IMR-90 (cell line): Measurements from ENCODE around the gene IL1R2. TPM values are rescaled to one million over a fixed set of nuclear protein-coding genes. Genes with fewer than 3 reads are reported as not detected.
A peak's percentile ranks its signal among the peaks of the same experiment; 100 is the strongest.

ENCODE experiments used
- ATAC-seq: fragments of 200-7000 bp; cut with Tn5 transposase; 2 replicates; pipeline ENCODE4 v1.9.1; 2020; ENCODE audit warnings: low read depth, mild to moderate bottlenecking, moderate library complexity
- BruUV-seq: library from RNA; stranded (reverse); fragments of 400-500 nt; replicated peaks from 2 replicates; lab custom pipeline; 2021; lab: Mats Ljungman, UMichigan
- CTCF ChIA-PET: fragments of 300-600 bp; formaldehyde crosslinking; extraction: SDS; loops from one replicate; lab custom pipeline; 2021; ENCODE audit warnings: antibody characterized with exemption; lab: Yijun Ruan, JAX
- POLR2A ChIA-PET: fragments of 300-600 bp; sonication (Branson Sonifier 250); formaldehyde crosslinking; loops from one replicate; lab custom pipeline; 2022; ENCODE audit warnings: antibody characterized with exemption; ENCODE audit not compliant: unreplicated experiment; lab: Charles Lee
- DNase-seq: peaks from one replicate; pipeline ENCODE4 v3.0.0; 2013
- H2AFZ ChIP-seq: replicated peaks from 2 replicates; pipeline ENCODE3; 2013; ENCODE audit warnings: low read length, mild to moderate bottlenecking; ENCODE audit not compliant: poor library complexity
- H2AK5ac ChIP-seq: 2 replicates; pipeline ENCODE4 v1.6.1; 2013; ENCODE audit warnings: low read depth, low read length, inconsistent platforms
- H2AK9ac ChIP-seq: replicated peaks from 2 replicates; pipeline ENCODE3; 2013; ENCODE audit warnings: mild to moderate bottlenecking, low read depth, low read length, moderate library complexity; ENCODE audit not compliant: poor library complexity
- H2BK120ac ChIP-seq: 2 replicates; pipeline ENCODE4 v1.6.1; 2013; ENCODE audit warnings: low read depth, low read length, inconsistent platforms
- H2BK15ac ChIP-seq: 3 replicates; pipeline ENCODE4 v1.6.1; 2013; ENCODE audit warnings: low read depth, low read length, inconsistent platforms
- H2BK20ac ChIP-seq: 2 replicates; pipeline ENCODE4 v1.6.1; 2013; ENCODE audit warnings: low read depth, mild to moderate bottlenecking, inconsistent platforms, low read length, moderate library complexity
- H2BK5ac ChIP-seq: 2 replicates; pipeline ENCODE4 v1.6.1; 2013; ENCODE audit warnings: mild to moderate bottlenecking, low read depth, low read length, inconsistent platforms; ENCODE audit not compliant: poor library complexity, severe bottlenecking
- H3K14ac ChIP-seq: replicated peaks from 2 replicates; pipeline ENCODE4 v1.6.1; 2013; ENCODE audit warnings: low read depth, low read length, inconsistent platforms
- H3K18ac ChIP-seq: 2 replicates; pipeline ENCODE4 v1.6.1; 2013; ENCODE audit warnings: low read depth, low read length, control low read depth
- H3K23ac ChIP-seq: 2 replicates; pipeline ENCODE4 v1.6.1; 2013; ENCODE audit warnings: low read depth, low read length, inconsistent platforms
- H3K27ac ChIP-seq: 2 replicates; pipeline ENCODE4 v1.5.1; 2013; ENCODE audit warnings: mild to moderate bottlenecking, control low read depth, low read length; ENCODE audit not compliant: insufficient read depth
- H3K27me3 ChIP-seq: 2 replicates; pipeline ENCODE4 v1.6.1; 2013; ENCODE audit warnings: low read length; ENCODE audit not compliant: control insufficient read depth, insufficient read depth
- H3K36me3 ChIP-seq: 2 replicates; pipeline ENCODE4 v1.6.1; 2013; ENCODE audit warnings: low read length, mixed read lengths; ENCODE audit not compliant: control insufficient read depth, insufficient read depth
- H3K4ac ChIP-seq: 2 replicates; pipeline ENCODE4 v1.6.1; 2013; ENCODE audit warnings: low read depth, low read length, inconsistent platforms
- H3K4me1 ChIP-seq: 2 replicates; pipeline ENCODE4 v1.6.1; 2013; ENCODE audit warnings: low read length, mixed read lengths; ENCODE audit not compliant: control insufficient read depth, insufficient read depth
- H3K4me2 ChIP-seq: 2 replicates; pipeline ENCODE4 v1.6.1; 2013; ENCODE audit warnings: low read depth, mild to moderate bottlenecking, control low read depth, low read length, moderate library complexity
- H3K4me3 ChIP-seq: 2 replicates; pipeline ENCODE4 v1.5.1; 2013; ENCODE audit warnings: low read depth, mild to moderate bottlenecking, control low read depth, low read length, moderate library complexity; ENCODE audit not compliant: insufficient read depth
- H3K56ac ChIP-seq: 2 replicates; pipeline ENCODE4 v1.6.1; 2013; ENCODE audit warnings: low read length, inconsistent platforms; ENCODE audit not compliant: insufficient read depth; ENCODE audit errors: extremely low read depth
- H3K79me1 ChIP-seq, 2 experiments: 2 replicates each; pipeline ENCODE4 v1.6.1; 2013; ENCODE audit warnings: low read length in 2 of 2, inconsistent platforms in 1 of 2, low read depth in 1 of 2
- H3K9ac ChIP-seq: 2 replicates; pipeline ENCODE4 v1.6.1; 2013; ENCODE audit warnings: low read depth, low read length, control low read depth
- H3K9me1 ChIP-seq: 2 replicates; pipeline ENCODE4 v1.6.1; 2013; ENCODE audit warnings: low read length, inconsistent platforms; ENCODE audit not compliant: insufficient read depth
- H3K9me3 ChIP-seq: 2 replicates; pipeline ENCODE4 v1.6.1; 2013; ENCODE audit warnings: low read length; ENCODE audit not compliant: control insufficient read depth, insufficient read depth
- H4K20me1 ChIP-seq: 2 replicates; pipeline ENCODE4 v1.6.1; 2013; ENCODE audit warnings: low read length, inconsistent platforms; ENCODE audit not compliant: insufficient read depth
- H4K5ac ChIP-seq: 2 replicates; pipeline ENCODE4 v1.6.1; 2013; ENCODE audit warnings: mild to moderate bottlenecking, low read depth, low read length, control low read depth
- H4K8ac ChIP-seq, 2 experiments: 2 replicates each; pipeline ENCODE4 v1.6.1; 2013; ENCODE audit warnings: low read depth in 2 of 2, low read length in 2 of 2, control low read depth in 1 of 2, inconsistent platforms in 1 of 2
- H4K91ac ChIP-seq: 2 replicates; pipeline ENCODE4 v1.6.1; 2013; ENCODE audit warnings: low read depth, low read length, inconsistent platforms; ENCODE audit not compliant: insufficient read depth
- BHLHE40 ChIP-seq: fragments of 150-350 bp; IDR thresholded peaks from 2 replicates; pipeline ENCODE4 v1.6.1; 2016; ENCODE audit warnings: mild to moderate bottlenecking, low read depth, low read length
- CEBPB ChIP-seq: IDR thresholded peaks from 2 replicates; pipeline ENCODE4 v1.6.1; 2012; ENCODE audit warnings: low read depth, low read length, improper control_type of control experiment
- CHD1 ChIP-seq: IDR thresholded peaks from 2 replicates; pipeline ENCODE4 v1.6.1; 2012; ENCODE audit warnings: low read depth, low read length, improper control_type of control experiment
- FOS ChIP-seq: fragments of 150-350 bp; IDR thresholded peaks from 2 replicates; pipeline ENCODE4 v1.6.1; 2016; ENCODE audit warnings: low read depth, low read length
- MAZ ChIP-seq: IDR thresholded peaks from 2 replicates; pipeline ENCODE4 v1.6.1; 2012; ENCODE audit warnings: low read depth, mild to moderate bottlenecking, low read length, improper control_type of control experiment, moderate library complexity, borderline replicate concordance
- MXI1 ChIP-seq: IDR thresholded peaks from 2 replicates; pipeline ENCODE4 v1.6.1; 2012; ENCODE audit warnings: low read depth, mild to moderate bottlenecking, low read length, moderate library complexity, borderline replicate concordance
- POLR2A ChIP-seq: IDR thresholded peaks from 2 replicates; pipeline ENCODE4 v1.6.1; 2012; ENCODE audit warnings: mild to moderate bottlenecking, low read depth, low read length
- SMC3 ChIP-seq: fragments of 150-350 bp; IDR thresholded peaks from 2 replicates; pipeline ENCODE4 v1.6.1; 2016; ENCODE audit warnings: low read depth, mild to moderate bottlenecking, antibody characterized with exemption, low read length, moderate library complexity
- dilution Hi-C: fragments of 300-500 bp; cut with HindIII; formaldehyde crosslinking; loops from one replicate; pipeline ENCODE4 v1.14.3; 2018; ENCODE audit warnings: low sequenced_read_pairs; ENCODE audit not compliant: unreplicated experiment
- in situ Hi-C: fragments of 300-500 bp; cut with MboI; formaldehyde crosslinking; loops from 3 replicates; pipeline ENCODE4 v1.14.3; 2019; ENCODE audit warnings: low sequenced_read_pairs, inconsistent platforms, mixed read lengths
- intact Hi-C: fragments of 100-400 bp; cut with micrococcal nuclease; formaldehyde crosslinking; loops from 2 replicates; pipeline ENCODE4 v1.10.0; 2022
- polyA plus RNA-seq, 3 experiments: library from polyadenylated mRNA; depleted of rRNA; stranded (reverse); fragments of >200 nt; gene quantifications; 2 replicates each; pipeline ENCODE4 v1.2.3, GENCODE V29; 2012; ENCODE audit warnings: low replicate concordance in 1 of 3
- total RNA-seq: library from RNA; depleted of rRNA; stranded (reverse); fragments of >200 nt; gene quantifications from 2 replicates; pipeline ENCODE4 v1.2.3, GENCODE V29; 2012
- TF ChIP-seq, protein P1 (sequence below): conservative IDR thresholded peaks from 2 replicates; pipeline ENCODE4 v1.5.1; 2012; ENCODE audit warnings: mild to moderate bottlenecking, low read depth, low read length, improper control_type of control experiment

Gene IL1R2
- total and polyA plus RNA-seq, 2 of the 4 experiments (the other 2 are of a cell fraction) = not detected

DNA sequence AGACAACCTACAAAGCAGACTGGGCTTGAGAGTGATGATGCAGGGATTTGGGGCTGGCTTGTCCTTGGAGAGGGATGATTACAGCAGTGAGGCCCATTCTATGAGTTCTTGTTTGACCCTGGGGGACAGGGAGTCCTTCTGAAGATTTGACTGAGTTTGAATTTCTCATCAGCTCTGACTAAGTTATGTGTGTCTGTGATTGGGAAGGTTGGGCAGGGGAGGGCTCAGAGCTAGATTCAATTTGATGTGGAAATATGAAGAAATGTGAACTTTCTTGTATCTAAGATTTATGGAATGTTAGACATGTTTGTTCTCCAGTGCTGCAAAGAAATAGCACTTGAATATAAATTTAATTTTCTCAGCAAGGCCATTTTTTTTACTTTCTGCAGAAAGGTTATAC is 19.9 kb upstream of the IL1R2 start:
- Histone ChIP-seq H2BK15ac (0 out of 3 replicates have a peak overlapping the region, but pooled peaks have one; percentile 42), H2BK20ac (no peak overlapping the region; the same call in 1 of the 2 replicates), H3K14ac (no peak overlapping the region), H4K91ac (no peak overlapping the region), H3K9me1 (0 out of 2 replicates have a peak, but pooled peaks cover 3% of the 10 kb centered on the region), H4K20me1 (no peaks in the 10 kb centered on the region), H3K23ac (no peak overlapping the region), H3K4me3 (no peak overlapping the region), H3K18ac (peak overlapping the region; percentile 72; the same call in 1 of the 2 replicates), H2AK9ac (no peak overlapping the region), H3K56ac (no peak overlapping the region), H2AFZ (no peak overlapping the region), H3K36me3 (no peaks in the 10 kb centered on the region), H3K4me1 (peaks cover 21% of the 10 kb centered on the region), H3K79me1 (no peaks in the 10 kb centered on the region), H3K9me3 (peaks cover 2% of the 10 kb centered on the region; the same call in 1 of the 2 replicates), H3K9ac (no peak overlapping the region), H3K27ac (no peak overlapping the region), H2AK5ac (no peak overlapping the region), H4K5ac (0 out of 2 replicates have a peak overlapping the region, but pooled peaks have one; percentile 47), H3K27me3 (peaks cover 7% of the 10 kb centered on the region), H3K4me2 (no peak overlapping the region), H2BK5ac (no peak overlapping the region), H3K4ac (no peak overlapping the region), H4K8ac (no peak overlapping the region), H2BK120ac (no peak overlapping the region; the same call in 1 of the 2 replicates)
- TF ChIP-seq FOS = no peak
- TF ChIP-seq CEBPB = no peak
- TF ChIP-seq MAZ = no peak
- TF ChIP-seq POLR2A = no peak
- TF ChIP-seq BHLHE40 = no peak
- TF ChIP-seq, protein P1, sequence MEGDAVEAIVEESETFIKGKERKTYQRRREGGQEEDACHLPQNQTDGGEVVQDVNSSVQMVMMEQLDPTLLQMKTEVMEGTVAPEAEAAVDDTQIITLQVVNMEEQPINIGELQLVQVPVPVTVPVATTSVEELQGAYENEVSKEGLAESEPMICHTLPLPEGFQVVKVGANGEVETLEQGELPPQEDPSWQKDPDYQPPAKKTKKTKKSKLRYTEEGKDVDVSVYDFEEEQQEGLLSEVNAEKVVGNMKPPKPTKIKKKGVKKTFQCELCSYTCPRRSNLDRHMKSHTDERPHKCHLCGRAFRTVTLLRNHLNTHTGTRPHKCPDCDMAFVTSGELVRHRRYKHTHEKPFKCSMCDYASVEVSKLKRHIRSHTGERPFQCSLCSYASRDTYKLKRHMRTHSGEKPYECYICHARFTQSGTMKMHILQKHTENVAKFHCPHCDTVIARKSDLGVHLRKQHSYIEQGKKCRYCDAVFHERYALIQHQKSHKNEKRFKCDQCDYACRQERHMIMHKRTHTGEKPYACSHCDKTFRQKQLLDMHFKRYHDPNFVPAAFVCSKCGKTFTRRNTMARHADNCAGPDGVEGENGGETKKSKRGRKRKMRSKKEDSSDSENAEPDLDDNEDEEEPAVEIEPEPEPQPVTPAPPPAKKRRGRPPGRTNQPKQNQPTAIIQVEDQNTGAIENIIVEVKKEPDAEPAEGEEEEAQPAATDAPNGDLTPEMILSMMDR = no peak
- TF ChIP-seq CHD1 = no peak
- no peak for TF ChIP-seq MXI1
- no peak for TF ChIP-seq SMC3
- dilution Hi-C loops = no loop called here
- ChIA-PET POLR2A (no interaction called here), CTCF (no interaction called here)
- DNase-seq (no peak), ATAC-seq (no peak)
- in situ Hi-C loops = no loop called here
- BruUV-seq = no TSS peak
- intact Hi-C loops = no loop called here
